ENCODE data around the gene NAALADL2.
"Not testable (repeated sequence)": the region's sequence is repeated elsewhere in the genome, so short reads cannot be mapped to it uniquely, and the experiment has no call there.

The NAALADL2 gene

DNA sequence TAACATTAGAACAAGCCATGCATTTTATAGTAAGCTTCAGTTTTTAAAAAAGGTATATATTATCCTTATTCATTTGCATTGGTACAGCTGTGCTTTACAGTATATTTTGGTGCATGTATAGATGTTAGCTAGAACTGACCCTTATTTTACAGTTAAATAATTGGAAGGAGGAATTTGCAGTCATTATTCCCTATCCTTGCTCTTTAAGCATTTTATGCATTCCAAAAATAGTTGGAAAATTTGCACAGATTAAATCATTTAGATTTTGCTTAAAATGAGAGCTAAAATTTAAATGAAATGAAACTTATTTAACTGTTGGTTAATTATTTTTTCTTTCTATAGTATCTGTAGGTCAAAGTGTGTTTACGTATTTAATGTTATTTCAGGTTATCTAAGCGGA lies 667.1 kb downstream of the NAALADL2 start:
- no peak for DNase-seq

DNA sequence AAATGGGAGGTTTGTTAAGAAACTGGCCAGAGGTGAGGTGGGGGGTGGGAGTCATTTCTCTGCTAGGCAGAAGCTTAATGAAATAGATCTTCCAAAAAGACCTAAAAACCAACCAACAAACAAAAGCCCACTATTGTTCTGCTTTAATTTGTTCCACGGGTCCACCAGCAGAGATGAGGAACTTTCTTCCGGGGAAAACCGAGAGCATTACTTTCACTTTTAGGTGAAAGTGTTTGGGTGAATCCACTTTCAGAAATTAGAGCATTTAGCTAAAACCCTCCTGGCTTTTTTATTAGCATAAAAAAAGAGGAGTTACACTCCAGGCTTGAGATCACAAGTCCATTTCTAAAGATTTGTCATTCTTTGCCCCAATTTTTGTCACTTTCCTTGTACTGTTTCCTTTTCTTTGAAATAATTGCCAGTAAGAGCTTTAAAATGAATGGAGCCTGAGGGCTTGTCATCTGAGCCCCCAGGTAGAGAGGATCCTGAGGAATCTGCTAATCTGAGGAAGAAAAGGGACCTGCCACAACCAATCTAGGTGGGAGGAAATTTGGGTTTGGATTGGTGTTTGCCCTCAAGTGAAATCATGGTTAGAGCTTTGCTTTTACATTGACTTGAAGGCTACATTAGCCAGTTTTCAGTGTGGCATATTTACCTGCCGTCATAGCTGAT lies 667.6 kb downstream of the NAALADL2 start:
- DNase-seq = no peak

DNA sequence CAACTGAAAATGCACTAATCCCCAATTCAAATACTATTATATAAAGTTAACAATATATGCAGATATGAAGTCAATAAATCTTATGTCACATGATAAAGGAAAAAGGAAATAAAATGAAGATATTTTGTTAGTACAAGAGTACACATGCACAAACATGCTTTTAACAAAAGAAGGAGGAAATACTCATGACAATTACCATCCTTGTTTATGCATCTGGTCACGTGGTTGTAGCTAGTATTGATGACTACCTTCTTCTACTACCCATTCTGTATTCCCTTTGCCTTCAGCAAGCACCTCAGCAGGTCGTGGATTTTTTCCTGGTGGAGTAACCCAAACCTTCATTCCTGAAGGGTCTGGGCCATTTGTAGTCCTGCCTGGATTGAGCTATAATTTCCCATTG lies 669.6 kb downstream of the NAALADL2 start:
- DNase-seq = not testable (repeated sequence)

DNA sequence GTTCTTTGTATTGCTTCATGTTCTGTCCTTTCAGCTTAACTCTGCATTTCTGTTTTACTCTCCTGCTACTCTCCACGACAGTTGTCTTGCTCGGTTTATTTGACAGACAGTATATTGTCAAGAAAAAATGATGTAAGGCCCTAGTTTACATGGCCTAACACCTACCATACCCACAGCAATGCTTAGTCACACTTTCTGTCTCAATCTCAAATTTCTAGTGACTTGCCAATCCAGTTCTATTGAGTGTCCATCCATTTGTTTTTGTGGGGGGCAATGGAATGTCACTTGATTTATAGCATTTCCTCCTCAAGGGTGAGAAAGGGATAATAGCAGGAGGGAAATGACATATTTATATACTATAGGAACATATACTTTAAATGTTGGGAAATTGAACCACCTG lies 676.2 kb downstream of the NAALADL2 start:
- no peak for DNase-seq

DNA sequence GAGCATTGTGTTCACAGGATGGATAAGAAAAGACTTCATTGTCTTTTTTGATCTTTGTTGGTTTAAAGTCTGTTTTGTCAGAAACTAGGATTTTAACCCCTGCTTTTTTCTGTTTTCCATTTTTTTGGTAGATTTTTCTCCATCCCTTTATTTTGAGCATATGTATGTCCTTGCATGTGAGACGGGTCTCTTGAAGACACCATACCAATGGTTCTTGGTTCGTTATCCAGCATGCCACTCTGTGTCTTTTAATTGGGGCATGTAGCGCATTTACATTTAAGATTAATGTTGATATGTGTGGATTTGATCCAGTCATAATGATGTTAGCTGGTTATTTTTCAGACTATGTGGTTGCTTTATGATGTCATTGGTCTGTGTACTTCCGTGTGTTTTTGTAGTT lies 687.0 kb downstream of the NAALADL2 start:
- no peak for DNase-seq

DNA sequence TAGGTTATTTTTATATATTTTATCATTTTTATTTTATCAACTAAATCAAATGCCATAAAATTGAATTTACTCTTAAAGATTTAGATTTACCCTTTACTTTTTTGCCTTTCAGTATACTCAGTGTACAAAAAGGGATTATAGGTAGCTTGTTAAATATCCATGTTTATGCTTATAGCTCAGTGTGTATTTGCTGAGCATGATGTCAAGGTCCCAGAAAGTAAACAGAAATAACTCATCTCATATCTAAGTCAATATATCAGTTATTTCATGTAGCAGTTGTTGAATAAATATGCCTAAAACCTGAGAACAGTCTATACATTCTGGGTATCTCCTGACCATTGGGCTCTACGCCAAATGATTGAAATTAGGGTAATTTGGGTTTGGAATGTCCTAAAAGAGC lies 693.8 kb downstream of the NAALADL2 start:
- no peak for DNase-seq

DNA sequence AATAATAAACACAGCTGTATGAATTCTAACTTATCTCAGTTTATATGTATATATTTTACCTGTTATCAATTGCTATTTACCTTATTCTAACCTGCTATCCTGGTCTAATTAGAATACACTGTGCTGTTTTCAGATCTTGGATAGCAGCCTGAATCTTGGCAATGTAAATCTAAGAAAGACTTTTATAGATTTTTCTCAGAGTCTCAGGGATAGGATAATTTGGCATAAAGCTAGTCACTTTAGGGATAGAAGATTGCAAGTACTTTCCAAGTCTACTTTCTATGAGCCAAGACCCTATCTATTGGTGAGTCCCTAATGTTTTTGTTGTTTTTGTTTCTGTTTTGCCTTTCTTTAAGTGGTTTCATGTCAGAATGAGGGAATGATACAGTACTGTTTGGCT lies 695.7 kb downstream of the NAALADL2 start:
- no peak for DNase-seq

DNA sequence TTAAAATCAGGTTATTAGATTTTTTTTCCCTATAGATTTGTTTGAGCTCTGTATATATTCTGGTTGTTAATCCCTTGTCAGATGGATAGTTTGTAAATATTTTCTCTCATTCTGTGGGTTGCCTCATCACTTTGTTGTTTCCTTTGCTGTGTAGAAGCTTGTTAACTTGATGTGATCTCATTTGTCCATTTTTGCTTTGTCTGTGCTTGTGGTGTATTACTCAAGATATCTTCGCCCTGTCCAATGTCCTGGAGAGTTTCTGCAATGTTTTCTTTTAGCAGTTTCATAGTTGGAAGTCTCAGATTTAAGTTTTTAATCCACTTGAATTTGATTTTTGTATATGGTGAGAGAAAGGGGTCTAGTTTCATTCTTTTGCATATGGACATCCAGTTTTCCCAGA lies 699.1 kb downstream of the NAALADL2 start:
- no peak for DNase-seq

DNA sequence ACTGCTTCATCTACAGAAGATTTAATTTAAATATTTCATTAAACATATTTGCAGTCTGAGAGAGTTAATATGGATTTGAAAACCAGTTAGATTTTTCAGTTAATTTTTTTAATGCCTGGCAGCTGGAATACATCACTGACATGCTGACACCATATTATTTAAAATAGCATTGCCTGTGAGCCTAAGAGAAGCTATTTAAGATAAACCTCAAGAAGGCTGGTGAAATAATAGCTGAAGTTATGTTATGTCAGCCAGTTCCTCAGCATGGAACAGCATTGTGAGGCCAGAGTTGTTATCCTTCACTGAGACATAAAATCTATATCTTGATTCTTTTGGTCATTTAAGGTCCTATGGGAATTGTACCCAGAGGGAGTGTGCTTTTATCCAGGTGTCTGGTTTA lies 705.2 kb downstream of the NAALADL2 start:
- no peak for DNase-seq

DNA sequence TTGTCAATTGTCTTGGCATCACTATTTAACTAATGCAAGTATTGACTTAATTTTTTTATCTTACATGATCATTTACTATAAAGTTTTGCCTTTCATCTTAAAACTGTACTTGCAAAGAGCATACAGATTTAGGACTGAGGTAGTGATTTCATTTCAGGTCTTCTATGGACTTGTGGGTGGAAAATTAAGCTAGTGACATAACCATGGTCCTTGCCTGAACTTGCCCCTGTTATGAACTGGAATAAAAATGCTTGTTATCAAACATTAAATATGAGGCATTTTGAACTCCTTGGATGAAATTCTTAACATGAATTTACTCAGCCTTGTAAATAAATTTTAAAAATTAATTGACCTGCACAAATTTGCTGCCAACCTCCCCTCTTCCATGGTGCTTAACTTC lies 712.0 kb downstream of the NAALADL2 start:
- DNase-seq = no peak

DNA sequence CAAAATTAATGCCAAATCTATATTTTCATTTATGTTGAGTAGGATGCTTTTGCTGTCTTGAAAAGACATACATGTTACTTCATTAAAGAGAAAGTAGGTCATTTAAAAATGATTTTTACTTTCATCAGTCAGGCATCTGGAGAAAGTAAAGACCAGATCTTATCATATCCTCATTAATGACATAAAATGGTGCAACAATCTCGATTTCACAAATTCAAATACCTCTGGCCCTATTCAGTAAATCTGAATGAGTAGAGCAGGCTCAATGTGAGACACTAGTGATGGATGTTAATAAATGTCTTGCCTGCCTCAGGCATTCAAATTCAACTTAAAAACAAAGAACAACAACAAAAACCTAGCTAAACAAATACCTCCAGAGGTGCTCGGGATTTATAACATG lies 714.1 kb downstream of the NAALADL2 start:
- DNase-seq = no peak

DNA sequence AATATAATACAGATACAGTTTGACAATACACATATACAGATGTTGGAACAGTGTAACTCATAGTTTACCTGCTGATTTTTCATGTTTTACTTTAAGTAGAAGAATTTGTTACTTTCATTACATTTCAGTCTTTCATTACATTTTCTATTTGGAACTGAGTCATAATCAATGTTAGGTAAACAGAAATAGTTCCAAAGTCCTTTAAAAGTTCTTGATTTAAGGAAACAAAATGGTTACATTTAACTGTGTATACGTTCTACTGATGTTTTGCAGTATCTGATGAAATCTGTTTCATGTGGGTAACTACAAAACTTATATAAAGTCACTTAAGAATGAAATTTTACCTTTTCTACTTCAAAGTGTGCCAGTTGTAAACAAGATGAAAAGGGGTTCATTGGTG lies 721.2 kb downstream of the NAALADL2 start:
- no peak for DNase-seq

DNA sequence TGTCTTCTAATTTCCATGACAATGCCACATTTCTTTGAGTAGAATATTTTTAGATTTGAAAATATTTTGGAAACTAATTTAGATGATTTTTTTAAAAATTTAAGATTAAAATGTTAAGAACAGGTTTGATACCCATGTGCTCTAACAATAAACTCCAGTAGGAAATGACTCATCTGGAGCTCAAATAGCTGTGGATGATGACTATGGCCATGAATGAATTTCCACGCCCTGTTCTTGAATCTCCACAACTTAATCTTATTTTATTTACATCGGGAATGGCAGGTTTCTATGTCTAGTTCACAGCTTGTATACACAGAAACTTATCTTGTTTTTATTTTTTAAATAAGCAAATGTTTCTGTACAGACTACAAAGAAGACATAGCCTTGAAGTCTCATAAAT lies 726.8 kb downstream of the NAALADL2 start:
- no peak for DNase-seq

DNA sequence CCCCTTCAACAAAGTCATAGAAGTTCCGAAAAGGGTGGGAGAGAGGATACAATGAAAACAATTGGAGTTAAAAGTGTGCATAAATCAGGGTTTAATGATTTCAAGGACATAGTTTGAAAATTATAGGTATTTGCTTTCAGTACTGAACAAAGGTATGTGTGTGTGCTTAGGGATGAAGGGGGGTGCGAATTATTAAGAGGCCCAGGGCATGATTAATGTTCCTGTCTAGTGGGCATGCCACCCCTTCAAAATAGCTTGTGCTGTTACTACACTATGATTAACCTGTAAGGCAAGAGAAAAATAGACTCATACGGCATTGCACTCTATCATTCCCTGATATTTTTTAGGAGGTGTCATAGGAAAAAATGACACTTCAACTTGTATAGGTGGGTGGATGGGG lies 731.6 kb downstream of the NAALADL2 start:
- DNase-seq = no peak

DNA sequence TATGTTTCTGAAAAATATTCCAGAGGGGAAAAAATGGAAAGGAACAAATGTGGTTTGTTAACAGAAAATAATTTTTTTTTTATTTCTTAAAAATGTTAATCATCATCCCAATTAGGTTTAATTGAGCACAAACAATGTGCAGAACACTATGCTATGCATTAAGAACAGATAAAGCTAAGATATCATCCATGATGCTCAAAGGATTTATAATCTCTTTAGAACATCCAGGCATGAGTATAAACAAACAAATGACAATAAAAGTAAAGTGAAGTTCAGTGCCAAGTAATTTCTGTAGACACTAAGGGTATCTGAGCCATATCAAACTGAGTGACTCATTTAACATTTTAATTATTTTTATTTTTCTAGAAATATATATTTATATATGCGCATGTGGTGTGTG lies 732.2 kb downstream of the NAALADL2 start:
- no peak for DNase-seq

DNA sequence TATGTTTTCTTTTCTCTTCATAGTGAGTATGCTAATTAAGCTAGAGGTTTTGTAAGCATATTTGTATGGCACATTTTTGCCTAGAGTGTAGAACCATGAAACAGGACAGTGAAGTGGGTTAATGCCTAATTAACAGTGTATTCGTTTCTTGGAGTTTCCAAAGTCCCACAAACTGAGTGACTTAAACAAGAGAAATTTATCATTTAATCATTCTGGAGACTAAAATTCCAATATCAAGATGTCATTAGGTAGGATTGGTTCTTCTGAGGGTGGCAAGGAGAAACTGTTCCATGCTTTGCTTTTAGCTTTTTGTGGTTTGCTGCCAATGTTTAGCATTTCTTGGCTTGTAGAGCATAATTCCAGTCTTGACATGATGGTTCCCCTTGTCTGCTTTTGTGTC lies 734.2 kb downstream of the NAALADL2 start:
- DNase-seq = no peak

DNA sequence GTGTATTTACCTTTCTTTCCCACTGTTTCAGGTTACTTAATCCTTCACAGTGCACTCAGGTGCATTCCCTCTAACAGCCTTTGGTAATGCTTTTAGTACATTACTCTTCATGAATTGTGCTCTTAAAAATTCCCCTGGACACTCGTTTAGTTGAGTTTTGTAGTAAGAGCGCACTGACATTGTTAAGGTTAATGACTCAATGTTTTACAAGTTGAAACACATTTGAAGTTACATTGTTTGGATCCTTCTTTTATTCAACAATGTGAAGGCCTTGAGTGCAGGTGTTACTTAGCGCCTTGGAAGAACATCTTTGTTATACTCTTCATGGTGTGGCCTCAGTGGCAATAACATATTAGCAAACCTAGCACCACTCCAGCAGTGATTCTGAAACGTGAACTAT lies 739.6 kb downstream of the NAALADL2 start:
- DNase-seq = no peak

DNA sequence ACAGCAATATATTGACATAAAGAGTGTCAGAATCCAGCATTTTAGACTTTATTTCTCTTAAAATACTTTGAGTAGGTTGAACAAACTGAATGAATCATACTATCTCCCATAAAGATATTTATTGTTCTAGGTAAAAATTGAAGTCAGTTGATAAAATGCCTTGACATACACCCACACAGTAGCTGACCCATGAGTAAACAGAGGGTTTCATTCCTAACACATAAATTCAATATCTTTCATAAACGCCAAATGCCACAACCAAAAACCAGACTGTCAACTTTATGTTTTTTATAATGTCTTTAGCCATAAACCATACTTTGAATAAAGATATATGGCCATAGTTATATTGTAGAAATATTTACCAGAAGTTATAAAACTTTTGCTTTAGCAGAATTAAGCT lies 742.4 kb downstream of the NAALADL2 start:
- DNase-seq = no peak

DNA sequence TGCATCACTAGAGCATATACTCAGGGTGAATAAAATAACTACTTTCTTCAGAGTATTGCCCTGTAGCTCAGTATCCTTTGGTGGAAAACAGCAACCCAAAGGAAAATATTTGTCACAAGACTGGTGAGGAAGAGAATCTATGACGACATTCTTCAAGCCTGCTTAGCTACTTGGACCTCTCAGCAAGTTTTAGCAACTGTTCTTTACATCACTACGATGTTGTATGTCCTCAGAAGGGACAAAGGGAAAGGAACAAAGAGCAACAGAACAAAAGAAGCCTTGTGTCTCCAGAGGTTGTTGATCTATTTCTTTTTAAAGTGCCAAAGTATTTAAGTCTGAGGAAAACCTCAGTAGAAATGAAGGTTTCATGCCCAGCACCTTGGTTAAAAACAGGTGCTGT lies 746.7 kb downstream of the NAALADL2 start:
- DNase-seq = no peak

DNA sequence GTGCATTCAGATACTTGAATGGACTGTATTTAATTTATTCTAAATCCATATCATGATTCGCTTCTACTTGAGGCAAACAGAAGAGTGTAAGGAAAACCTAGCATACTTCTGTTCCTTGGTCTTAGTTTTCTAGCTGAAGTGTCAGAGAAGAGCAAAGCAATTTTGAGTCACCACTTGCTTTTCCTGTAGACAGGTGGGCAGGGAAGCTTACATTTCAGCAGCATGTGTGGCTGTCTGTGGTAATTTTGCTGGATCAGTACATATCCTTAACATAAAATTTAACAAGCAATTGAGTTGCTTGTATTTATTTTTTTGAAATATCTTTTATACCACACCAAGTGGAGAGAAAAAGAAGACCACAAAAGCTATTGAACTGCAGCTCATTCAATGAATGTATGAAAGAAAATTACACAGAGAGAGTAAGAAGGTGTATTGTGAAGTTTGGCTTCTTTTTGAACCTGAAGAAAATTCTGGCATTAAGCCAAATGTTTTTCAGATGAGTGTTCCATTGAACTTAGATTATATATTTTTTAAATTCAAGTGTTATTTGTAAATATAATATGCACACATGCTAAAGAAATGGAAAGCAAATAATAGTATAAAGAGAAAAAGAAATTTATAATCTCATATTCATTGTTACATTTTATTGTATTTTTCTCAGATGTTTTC lies 747.6 kb downstream of the NAALADL2 start:
- DNase-seq = no peak

DNA sequence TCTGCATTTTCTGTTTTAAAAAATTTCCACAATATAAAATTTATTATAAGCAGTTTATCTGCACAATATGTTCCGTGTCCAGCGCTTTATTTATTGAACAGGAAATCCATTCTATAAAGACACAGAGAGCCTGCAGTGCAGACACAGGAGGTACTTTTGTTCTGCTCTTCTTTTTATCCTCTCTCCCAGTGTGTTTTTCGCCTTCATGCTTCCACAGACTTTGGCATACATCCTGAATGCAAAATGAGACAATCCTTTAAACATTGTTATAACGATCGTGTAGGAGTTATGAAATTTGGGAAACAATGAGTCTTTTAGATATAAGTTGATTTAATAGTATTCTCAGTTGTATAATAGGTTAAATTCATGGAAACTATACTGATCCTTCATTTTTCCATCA lies 749.2 kb downstream of the NAALADL2 start:
- no peak for DNase-seq

DNA sequence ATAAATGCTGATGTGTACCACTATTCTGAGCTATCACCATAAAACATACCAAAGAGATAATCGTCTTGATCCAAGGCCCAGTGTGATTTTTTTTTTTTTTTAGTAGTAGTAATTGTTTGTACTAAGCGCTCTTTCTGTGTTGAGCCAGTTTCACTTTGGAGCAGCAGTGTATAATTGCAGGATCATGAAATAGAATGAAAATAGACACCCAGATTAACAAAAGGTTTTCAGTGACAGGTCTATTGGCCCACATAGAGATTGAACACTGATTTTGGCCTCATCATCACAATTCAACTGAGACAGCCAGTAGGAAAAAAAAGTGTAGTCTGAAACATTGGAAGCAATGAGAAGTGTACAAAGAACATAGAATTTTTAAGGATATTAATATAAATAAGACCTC lies 749.8 kb downstream of the NAALADL2 start:
- DNase-seq = no peak

DNA sequence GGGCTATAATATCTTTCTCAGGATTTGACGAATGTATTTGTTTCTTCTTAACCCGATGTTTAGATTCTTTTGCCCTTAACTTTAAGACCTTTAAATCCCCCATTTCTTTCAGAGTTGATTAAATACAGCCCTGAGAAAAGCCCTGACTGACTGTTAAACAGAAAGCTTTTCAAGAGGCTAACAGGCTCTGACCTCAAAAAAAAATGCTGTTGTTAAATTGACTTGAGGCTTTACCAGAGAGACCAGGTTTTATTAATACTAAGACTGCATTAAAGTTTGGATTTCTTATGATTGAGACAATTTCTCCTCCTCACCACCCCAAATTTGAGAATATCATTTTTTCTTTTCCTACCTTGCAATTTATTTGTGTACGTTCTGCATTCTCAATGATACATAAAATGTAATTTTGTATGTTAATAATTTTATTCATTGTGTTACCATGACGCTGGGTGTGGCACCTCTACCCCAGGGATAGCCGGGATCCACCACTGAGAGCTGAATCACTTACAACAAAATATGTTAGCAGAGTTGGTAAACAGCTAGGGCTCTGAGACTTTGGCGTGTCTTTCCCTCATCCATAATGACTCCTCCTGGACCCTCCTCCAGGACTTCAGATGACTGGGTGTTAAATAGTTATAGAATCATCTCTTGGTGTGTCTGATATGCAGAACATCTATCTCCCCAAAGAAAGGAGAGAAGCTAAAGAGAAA lies 753.5 kb downstream of the NAALADL2 start:
- no peak for DNase-seq

DNA sequence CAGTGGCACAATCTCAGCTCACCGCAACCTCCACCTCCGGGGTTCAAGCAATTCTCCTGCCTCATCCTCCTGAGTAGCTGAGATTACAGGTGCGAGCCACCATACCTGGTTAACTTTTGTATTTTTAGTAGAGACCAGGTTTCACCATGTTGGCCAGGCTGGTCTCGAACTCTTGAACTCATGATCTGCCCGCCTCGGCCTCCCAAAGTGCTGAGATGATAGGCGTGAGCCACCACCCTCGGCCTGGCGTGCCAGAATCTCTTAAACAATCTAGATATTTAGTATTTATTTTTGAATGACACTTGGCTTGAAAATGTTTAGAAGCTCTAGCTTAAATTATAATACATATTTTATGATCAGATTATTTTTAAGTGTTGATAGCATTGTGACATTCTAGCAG lies 755.0 kb downstream of the NAALADL2 start:
- not testable (repeated sequence) for DNase-seq

DNA sequence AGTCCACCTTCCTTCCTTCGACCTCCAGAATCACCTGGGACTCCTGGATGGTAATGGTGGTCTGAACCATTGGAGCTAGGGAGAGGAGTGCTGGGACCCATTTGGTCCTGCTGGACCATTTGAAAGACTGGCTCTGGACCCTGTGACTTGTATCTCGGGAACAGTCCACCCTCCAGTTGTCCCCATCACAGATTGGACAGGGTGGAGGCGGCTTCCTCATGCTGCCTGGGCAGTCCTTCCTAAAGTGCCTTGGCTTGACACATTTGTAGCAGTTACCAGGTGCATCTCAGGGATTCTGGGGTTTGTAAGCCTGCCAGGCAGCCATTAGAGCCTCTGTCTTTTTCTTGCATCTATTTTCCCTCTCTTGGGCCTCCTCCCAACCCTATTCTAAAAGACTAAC lies 758.1 kb downstream of the NAALADL2 start:
- no peak for DNase-seq
